GM18909 (cell line): ENCODE results near the gene NKAIN1.

Source experiments
- ATAC-seq: cut with Tn5 transposase; IDR thresholded peaks from one replicate; pipeline ENCODE4 v1.9.1; 2021; ENCODE audit warnings: mild to moderate bottlenecking; ENCODE audit not compliant: unreplicated experiment, poor library complexity

The NKAIN1 gene

DNA sequence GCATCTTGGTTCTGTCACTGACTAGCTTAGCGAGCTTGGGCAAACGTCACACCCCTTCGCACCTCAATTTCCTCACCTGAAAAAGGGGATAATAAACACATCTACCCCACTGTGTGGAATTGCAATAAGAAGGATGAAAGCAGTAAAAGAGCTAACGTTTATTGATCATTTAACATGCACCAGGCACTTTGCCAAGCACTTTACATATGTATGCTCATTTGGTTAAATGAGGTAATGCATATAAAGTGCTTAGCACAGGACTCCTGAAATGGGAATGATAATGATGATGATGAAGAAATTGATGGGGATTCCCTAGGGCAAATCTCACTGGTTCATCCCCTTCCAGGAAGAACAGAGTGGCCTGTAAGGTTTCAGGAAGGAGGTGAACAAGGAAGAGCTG is 4.8 kb downstream of the NKAIN1 start:
- no peak for ATAC-seq

DNA sequence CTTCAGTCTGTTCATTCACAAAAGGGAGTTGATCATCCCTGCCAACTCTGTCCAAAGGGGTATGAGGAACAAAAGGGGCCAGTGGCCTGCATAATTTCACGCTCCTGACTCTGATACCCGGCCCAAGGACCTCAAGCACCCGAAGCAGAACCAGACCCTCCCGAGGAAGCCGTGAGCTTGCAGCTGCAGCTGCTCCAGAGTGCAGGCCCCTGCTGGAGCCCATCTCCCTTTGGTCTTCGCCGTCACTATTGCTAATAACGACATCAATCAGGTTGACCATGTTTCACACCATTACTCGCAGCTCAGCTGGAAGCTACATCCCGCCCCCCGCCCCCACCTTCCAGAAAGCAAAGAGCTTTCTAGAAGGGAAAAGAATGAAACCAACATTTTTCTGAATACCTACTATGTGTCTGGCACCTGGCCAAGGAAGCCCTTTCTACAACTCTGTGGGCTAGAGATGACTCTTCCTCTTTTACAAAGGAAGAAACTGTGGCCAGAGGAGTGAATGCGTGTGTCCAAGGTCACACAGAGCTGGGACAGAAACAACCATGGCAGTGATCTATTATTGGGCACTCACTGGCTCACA is 5.5 kb downstream of the NKAIN1 start:
- no peak for ATAC-seq

DNA sequence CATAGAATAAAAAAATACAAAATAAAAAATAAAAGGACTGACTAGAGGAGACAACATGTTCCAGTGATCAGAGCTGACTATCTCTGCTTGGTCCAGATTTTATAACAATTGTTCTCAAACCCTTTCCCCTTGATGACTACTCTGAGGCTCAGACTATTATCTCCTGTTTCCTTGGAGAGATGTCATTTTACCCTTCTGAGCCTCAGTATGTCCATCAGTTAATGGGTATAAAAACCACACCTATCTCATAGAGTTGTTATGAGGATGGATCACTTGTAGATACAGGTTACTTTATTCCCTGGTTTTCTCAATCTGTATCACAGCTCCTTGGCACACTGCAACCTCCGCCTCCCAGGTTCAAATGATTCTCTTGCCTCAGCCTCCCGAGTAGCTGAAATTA is 7.0 kb downstream of the NKAIN1 start:
- ATAC-seq = no peak

DNA sequence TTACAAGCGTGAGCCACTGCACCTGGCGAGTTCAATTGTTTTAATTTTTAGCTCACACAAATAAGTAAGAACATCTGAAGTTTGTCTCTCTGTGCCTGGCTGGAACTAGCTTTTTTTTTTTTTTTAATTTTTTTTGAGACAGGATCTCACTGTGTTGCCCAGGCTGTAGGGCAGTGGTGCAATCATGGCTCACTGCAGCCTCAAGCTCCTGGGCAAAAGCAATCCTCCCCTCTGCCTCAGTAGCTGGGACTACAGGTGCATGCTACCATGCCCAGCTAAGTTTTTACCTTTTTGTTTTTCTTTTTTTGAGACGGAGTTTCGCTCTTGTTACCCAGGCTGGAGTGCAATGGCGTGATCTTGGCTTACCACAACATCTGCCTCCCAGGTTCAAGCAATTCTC is 7.9 kb downstream of the NKAIN1 start:
- ATAC-seq = no peak

DNA sequence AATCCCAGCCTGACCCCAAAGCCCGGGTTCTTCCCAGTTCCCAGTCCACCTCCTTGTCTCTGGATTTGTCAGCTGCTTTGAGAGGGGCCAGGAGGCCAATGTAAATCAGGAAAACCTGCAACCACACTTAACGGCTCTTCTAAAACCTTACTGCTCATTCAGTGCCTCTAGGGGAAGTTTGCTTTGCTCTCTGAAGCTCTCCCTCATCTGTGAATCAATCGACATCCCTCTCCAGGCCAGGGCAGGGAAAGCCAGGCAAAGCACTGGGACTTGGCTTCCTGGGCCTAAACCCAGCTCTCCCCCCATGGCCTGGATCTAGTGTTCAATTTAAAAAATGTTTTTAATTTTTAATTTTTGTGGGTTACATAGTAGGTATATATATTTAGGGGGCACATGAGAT is 9.3 kb downstream of the NKAIN1 start:
- ATAC-seq = no peak

DNA sequence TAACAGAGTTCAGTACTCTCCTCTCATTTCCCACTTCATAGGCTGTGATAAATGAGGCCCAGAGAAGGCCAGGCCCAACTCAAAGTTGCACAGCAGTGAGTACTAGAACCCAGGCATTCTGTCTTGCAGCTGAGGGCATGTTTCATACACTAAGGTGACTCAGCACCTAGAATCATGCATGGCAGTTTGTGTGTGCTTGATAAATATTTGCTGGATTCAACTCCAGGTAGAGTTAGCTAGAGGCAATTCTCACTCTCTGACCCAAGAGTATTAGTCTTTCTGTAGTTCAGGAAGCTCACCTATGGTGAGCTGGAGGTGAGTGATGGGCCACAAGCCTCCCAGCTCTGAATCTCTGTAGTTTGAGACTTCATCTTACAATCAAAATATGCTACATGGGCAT is 10.7 kb downstream of the NKAIN1 start:
- ATAC-seq = no peak

DNA sequence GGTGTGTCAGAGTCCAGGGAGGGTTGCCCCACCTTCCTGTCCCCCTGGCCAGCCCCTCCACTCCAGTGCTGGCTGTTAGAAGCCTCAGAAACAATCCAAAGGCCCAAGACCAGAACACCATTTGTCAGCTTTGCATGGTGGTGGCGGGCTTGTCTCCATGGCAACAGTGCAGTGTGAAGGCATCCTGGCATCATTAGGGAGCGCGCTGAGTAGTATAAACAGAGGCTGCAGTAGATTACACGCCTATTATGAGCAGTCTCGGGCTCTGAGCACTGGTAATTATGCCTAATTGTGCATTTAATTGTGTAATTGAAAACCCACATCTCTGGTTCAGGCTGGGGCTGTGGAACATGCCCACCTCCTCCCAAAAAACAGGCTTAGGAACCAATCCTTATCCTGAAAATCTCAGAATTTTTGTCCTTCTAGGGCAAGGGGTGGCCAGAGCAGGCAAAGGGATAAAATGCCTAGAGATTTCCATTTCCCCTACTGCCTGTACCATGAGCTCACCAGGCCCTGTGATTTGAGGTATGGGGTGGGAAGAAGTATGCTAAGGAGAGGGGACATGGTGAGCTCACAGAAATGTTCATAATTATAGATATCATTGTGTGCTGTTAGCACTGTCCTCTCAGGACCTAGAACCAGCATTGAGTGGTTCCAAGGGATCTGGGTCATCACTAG is 11.7 kb downstream of the NKAIN1 start:
- ATAC-seq = no peak

DNA sequence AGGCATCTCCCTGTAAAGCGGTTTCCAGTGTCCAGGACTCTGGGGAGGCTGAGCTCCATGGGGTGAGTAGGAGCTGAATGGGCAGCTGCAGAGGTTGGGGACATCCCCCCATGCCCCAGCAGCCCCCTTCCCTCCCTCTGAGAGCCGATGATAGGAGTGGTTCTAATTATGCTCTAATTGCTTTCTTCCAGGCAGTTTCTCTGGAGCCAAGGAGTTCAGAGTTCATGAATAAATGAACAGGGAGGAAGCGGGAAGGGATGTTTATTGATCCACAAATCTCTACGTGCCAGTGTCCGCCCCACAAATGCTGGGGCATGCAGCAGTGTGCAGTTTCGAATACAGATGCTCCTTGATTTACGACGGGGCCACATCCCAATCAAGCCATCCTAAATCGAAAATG is 15.6 kb downstream of the NKAIN1 start:
- no peak for ATAC-seq

DNA sequence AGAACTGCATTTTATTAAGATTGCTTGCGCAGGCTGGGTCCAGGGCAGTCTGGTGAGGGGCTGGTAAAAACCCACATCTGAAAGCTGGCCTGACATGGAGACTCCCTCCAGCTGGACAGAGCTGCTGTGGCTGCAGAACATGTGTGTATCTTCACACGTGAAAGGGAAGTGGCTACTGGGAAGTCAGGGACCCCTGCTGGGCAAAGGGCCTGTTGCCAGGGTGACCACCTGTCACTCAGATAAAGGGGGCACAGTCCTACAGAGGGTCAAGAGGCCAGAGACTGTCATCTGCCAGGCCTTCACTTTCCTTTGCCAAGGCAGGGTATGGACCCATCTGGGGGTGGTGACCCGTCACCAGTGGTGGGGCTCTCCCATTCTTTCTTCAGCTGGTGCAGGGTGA is 17.5 kb downstream of the NKAIN1 start:
- no peak for ATAC-seq

DNA sequence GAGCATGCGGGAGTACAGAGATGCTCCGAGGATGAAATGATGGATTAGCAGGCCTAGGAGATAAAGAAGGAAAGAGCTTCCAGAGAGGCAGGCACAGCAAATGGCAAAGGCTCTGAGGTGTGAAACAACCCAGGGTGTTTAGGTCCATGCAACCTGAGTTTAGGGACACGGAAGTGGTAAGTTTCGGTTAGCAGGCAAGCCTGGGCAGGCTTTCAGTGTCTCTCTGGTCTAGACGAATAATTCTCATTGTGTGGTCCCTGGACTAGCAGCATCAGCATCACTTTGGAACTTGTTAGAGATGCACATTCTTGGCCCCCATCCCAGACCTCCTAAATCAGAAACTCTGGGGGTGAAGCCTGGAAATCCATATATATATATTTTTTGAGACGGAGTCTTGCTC is 18.6 kb downstream of the NKAIN1 start:
- ATAC-seq = no peak

DNA sequence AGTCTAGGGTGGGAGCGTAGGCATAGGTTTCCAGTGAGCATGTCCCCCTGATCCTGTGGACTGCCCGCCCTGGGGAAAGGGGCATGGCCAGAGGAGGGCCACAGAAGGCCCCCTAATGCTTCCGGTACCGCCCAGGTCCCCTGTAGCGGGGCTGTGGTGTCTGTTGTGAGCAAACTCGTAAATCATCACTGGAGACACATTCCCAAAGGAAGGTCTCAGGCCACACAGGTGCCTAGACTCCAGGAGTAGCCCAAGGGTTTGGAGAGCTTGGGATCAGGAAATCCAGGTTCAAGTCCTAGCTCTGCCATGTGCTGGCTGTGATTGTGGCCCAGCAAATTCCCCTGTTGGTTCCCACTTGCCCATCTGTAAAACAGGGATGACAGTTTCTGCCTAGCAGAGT is 20.2 kb downstream of the NKAIN1 start:
- no peak for ATAC-seq

DNA sequence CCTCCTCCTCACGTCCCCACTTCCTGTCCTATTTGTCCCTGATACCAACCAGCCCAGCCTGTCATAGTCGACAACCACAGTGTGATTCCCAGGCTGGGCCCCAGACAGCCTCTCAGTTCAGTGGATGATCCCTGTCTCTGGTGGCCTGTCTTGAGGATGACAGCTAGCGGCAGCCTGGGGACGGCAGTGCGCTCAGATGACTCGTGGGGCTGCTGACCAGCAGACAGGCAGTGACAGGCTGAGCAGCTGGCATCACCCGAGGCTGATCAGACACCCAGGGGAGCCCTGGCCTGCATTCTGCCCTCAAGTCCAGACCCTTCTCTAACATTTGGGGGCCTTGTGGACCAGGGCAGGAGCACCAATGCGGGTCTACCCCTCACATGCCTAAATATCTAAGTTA is 21.0 kb downstream of the NKAIN1 start:
- no peak for ATAC-seq

DNA sequence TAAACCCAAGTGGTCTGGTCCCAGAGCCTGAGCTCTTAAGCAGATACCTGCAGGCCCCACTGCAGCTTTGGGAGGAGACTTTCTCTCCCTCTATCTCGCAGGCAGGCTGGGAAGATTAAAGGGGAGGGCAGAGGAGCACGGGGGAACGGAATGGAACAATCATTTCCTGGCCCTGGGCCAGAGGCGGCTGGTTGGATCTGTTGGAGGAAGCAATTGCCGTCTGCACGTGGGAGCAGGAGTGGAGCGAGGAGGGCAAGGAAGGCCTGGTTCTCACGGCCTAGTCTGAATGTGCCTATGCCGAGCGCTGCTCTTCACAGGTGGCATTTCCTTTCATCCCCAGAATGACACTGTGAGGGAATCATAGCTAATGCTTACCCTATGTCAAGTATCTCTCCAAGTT is 23.7 kb downstream of the NKAIN1 start:
- no peak for ATAC-seq

DNA sequence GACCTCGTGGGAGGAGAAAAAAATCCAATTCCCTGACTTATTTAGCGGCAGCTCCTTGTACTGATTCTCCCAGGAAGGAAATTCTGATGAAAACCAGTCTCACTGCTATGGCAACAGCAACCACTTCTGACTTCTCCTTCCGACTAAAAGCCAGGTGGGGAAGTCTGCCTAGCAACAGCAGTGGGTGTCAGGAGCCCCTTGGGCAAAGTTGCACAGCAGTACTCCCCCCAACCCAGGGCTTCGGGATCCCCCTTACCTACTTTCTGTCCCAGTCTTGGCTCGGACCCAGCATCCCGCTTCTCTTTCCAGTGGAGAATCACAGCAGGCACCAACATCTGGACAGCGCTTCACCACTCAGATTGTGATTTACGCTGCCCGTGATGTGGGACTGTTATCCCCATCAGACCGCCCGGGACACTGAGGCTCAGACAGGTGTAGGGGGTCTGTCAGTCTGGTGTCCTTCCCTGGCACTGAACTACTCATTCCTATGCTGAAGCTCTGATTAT is 24.6 kb downstream of the NKAIN1 start:
- ATAC-seq = no peak

DNA sequence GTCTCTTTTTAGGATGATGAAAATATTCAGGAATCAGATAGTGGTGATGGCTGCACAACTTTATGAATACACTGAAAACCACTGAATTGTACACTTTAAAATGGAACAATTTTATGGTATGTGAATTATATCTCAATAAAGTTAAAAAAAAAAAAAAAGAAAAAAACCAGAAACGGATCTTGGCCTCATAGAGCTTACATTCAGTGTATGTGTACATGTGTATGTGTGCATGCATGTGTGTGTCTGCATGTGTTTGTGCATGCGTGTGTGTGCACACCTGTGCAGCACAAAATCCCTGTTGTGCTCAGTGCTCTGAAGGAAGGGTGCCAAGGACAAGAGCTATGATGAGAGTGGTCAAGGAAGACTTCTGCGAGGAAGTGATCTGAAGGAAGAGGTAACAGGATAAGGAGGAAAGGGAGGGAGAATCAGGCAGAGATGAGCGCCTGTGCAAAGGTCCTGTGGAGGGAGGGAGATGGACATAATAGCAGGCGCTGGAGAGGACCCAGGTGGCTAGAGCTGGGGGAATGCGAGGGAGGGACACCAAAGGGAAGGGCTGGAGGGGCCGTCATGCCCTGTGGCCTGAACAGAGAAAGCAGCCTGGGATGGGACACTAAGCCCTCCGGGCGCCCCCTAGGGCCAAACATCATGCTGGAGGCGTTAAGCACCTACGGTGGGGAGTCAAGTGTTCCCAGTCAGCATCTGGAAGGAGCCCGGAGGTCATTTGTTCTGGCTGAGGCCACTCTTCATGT is 25.2 kb downstream of the NKAIN1 start:
- ATAC-seq = no peak

DNA sequence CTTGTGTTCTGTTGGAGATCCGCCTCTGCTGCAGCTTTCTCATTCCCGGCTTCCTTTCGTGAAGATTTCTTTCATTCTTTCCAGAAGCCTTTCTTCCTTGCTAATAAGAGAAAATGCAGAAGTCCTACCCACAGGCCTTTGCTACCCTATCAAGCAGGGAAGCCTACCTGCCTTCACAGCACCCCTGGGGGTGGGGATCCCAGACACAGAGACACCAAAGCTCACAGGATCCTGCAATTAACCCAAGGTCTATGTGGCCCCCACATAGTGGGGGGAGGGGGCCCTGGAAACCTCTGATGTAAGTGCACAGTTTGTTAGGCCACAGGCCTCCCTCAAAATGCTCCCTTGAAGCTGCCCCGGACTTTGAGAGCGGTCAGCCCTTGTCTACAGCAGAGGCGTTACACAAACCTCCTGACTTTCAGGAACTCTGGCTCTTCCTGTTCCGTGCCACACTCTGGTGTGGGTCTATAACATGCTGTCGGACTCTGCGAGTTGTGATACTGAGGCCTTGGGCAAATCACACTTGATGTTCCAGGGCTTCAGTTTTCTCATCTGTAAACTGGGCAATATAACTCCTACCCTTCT is 31.2 kb downstream of the NKAIN1 start:
- no peak for ATAC-seq

DNA sequence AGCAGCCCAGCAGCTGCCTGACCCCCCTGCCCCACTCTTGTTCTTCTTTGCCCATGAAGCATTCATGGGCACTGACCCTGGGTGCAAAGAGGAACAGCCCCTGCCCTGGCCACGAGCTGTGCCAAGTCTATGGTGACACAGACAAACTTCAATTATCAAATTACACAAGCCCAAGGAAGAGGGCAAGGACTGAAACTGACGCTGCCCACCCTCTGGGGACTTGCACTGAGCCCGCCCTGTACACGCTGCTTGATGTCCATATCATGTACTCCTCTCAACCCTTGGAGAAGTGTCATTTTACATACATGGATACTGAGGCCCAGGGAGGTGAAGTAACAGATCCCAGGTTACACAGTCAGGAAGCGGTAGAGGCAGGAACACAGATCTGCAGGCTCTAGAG is 32.1 kb downstream of the NKAIN1 start:
- no peak for ATAC-seq

DNA sequence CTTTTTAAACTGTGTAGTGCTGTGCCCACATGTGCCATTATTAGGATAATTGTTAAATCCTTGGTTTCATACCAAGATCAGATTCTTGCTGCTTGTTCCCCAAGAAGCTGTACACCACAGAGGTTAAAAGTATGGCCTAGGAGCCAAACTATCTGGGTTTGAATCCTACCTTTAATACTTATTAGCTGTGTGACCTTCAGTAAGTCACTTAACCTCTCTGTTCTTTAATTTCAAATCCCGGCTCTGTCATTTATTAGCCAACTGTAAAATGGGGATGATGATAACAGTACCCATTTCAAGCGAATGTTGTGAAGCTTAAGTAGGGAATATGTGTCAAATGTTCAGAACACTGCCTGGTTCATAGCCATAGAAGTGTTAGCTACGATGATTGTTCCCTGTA is 32.6 kb downstream of the NKAIN1 start:
- no peak for ATAC-seq

DNA sequence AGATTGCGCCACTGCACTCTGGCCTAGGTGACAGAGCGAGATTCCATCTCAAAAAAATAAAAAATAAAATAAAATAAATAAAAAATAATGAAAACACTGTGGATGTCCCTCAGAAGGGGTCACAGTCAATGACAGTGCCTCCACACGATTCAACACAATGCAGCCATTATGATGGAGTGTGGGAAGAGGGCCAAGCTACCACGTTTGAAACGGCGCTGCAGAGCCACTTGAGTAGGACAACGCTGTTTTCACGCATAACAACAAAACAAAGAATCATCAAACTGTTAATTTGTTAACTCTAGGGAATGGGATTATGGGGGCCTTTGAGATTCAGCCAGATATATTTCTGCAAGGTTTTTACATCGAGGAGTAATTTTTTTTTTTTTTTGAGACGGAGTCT is 36.5 kb downstream of the NKAIN1 start:
- ATAC-seq = no peak

DNA sequence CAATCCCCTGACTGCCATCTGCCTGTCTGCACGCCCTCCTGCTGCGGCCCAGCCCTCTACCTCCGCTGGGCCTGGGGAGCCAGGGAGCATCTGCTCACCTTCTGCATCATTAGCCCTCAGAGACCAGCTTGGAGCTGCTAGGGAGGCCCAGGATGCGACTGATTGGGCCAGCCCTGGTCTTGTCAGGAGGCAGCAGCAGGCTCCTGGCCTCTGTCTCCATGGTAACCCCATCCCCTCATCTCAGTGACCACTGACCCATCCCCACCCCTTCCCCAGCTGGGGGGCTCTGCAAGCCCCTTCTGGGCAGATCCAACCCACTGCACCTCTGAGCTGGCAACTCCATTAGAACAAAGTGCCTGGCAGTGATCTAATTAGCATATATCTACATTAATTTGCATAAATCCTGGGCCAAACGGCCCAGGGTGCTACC is 37.7 kb downstream of the NKAIN1 start:
- no peak for ATAC-seq

DNA sequence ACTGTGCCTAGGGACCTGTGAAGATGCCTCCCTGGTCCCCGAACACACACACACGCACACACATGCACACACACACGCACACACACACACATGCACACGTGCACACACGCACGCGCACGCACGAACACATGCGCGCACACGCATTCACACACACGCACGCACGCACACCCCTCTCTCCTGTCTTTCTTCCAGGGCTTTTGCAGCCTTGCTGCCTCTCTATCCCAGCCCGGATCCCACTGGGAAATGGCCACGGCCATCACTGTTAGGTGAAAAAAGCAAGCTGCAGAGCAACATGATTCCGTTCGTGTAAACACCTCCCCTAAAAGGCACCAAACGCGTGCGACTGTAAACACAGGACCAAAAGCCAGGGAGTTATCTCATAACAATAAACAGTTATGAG is 39.7 kb downstream of the NKAIN1 start:
- ATAC-seq = no peak
